Ovary (tissue), 9 donors: Measurements from ENCODE around the gene HDGFL2. TPM values are rescaled to one million over a fixed set of nuclear protein-coding genes. Genes with fewer than 3 reads are reported as not detected.

ENCODE experiments used
- DNase-seq, 5 donors: peaks; one replicate each; pipeline ENCODE4 v3.0.0-alpha.2; 2019 to 2020
- H3K27ac ChIP-seq, 2 donors: fragments of 200-600 bp; one replicate each; pipeline versions ENCODE4 v1.5.1 to v1.8.0; 2019 to 2022
- H3K27me3 ChIP-seq: fragments of 200-600 bp; one replicate; pipeline ENCODE4 v1.8.0; 2022
- H3K36me3 ChIP-seq: fragments of 200-600 bp; sonication (generic); one replicate; pipeline ENCODE4 v1.5.1; 2019
- H3K4me1 ChIP-seq: one replicate; pipeline ENCODE4 v1.8.1; 2013; ENCODE audit warnings: mild to moderate bottlenecking, moderate library complexity; ENCODE audit not compliant: insufficient read depth
- H3K4me3 ChIP-seq: fragments of 200-600 bp; sonication (generic); one replicate; pipeline ENCODE4 v1.5.1; 2017
- H3K9me3 ChIP-seq, 2 donors: fragments of 200-600 bp in 1 of 2; sonication (generic) in 1 of 2; one replicate each; pipeline versions ENCODE4 v1.5.1 to v1.8.1; 2013 to 2019; ENCODE audit warnings: mild to moderate bottlenecking in 1 of 2, moderate library complexity in 1 of 2
- CTCF ChIP-seq, 3 donors: fragments of 450-650 bp in 2 of 3; fragments of 200-600 bp in 1 of 3; IDR thresholded peaks; one replicate each; pipeline versions ENCODE4 v1.5.1 to v1.8.0; 2016 to 2022; ENCODE audit warnings: antibody characterized with exemption in 3 of 3, mild to moderate bottlenecking in 1 of 3
- EP300 ChIP-seq: sonication (generic); formaldehyde crosslinking; IDR thresholded peaks from one replicate; pipeline ENCODE4 v1.6.1; 2017; ENCODE audit warnings: antibody characterized with exemption
- POLR2A ChIP-seq: fragments of 450-650 bp; IDR thresholded peaks from one replicate; pipeline ENCODE4 v1.6.1; 2017; ENCODE audit warnings: antibody characterized with exemption, mild to moderate bottlenecking, moderate library complexity
- WGBS, 3 donors: extraction: QIAGEN DNeasy Blood & Tissue Kit in 1 of 3; methylation state at CpG; one replicate each; pipeline versions ENCODE4 v1.1.5 to v1.1.7; 2013 to 2017; 5-methylcytosine and 5-hydroxymethylcytosine counted together
- intact Hi-C, 4 donors: fragments of 100-400 bp; cut with DNase I; formaldehyde crosslinking; loops; one replicate each; pipeline versions ENCODE4 v1.11.0 to v1.15.1; 2022 to 2023
- polyA plus RNA-seq, 2 donors: library from polyadenylated mRNA; stranded (reverse); fragments of 200-250 nt in 1 of 2; fragments of 350-450 nt in 1 of 2; fragmentation: Illumina TruSeq in 1 of 2; extraction: RNeasy Lipid Tissue Mini Kit (QIAGEN cat#74804) in 1 of 2; gene quantifications; one replicate each; pipeline ENCODE4 v1.2.3, GENCODE V29; 2013 to 2014
- total RNA-seq, 7 donors: library from RNA; depleted of rRNA in 2 of 7; stranded (reverse); fragments of >200 nt in 2 of 7; fragmentation: NEBNext Ultra II Directional in 3 of 7; extraction: Animal tissue kit (Norgen Biotek cat#: 25700) in 3 of 7; gene quantifications; one replicate each; pipeline versions ENCODE4 v1.1.0 to v1.2.4, GENCODE V29; 2016 to 2023
- donor health status: DM: no; HTN: no; CAD: no; lungs with moderate emphysema.
- donor health status: DM: no; HTN: no; CAD: no.
- donor health status: Bipolar disorder and iron deficiency.
- donor health status: DM: yes; HTN: yes; CAD: no.
- donor health status: DM: no; HTN: no; CAD: no.
- donor health status: DM: yes; HTN: yes; CAD: no.

Gene HDGFL2
- total and polyA plus RNA-seq, 9 donors = 28.5 to 77.2 (median 63.0) TPM

- Histone ChIP-seq H3K27me3 (no peaks in the 10 kb centered on the region), H3K4me3 (no peak overlapping the region), H3K36me3 (no peaks in the 10 kb centered on the region), H3K27ac (no peak overlapping the region), H3K4me1 (no peaks in the 10 kb centered on the region), H3K9me3 (no peaks in the 10 kb centered on the region)
- 91 to 93% (median 92%) methylated on average over 40 to 41 of the region's 41 CpGs for WGBS, 3 donors
- TF ChIP-seq EP300 (no peak), CTCF (IDR thresholded peaks at IDR 0.05) (no peak), POLR2A (no peak)
- DNase-seq = no peak
- intact Hi-C loops = no loop called here
Observed at GRCh38 chr19:4493104-4493928, 21.2 kb downstream of the HDGFL2 start.

- Histone ChIP-seq H3K4me3 (no peak overlapping the region), H3K27me3 (no peaks in the 10 kb centered on the region), H3K9me3 (no peaks in the 10 kb centered on the region), H3K4me1 (no peaks in the 10 kb centered on the region), H3K36me3 (no peaks in the 10 kb centered on the region), H3K27ac (no peak overlapping the region)
- TF ChIP-seq POLR2A = no peak
- TF ChIP-seq CTCF (IDR thresholded peaks at IDR 0.05) = no peak
- no peak for TF ChIP-seq EP300
- DNase-seq = no peak
- intact Hi-C loops = no loop called here
- WGBS, 3 donors = 93 to 94% (median 93%) methylated on average over 60 to 61 of the region's 61 CpGs
Observed at GRCh38 chr19:4493929-4494690, 22.0 kb downstream of the HDGFL2 start.

- H3K4me1 ChIP-seq = no peaks in the 10 kb centered on the region
- TF ChIP-seq EP300 = no peak
- no peak for TF ChIP-seq POLR2A
- no peak for TF ChIP-seq CTCF (IDR thresholded peaks at IDR 0.05)
- no peak overlapping the region for H3K4me3 ChIP-seq
- no peaks in the 10 kb centered on the region for H3K9me3 ChIP-seq
- no peak overlapping the region for H3K27ac ChIP-seq
- intact Hi-C loops = no loop called here
- no peaks in the 10 kb centered on the region for H3K27me3 ChIP-seq
- H3K36me3 ChIP-seq = no peaks in the 10 kb centered on the region
- WGBS, 3 donors = 91 to 95% (median 91%) methylated on average over 8 of the region's 8 CpGs
- no peak for DNase-seq
Observed at GRCh38 chr19:4494691-4495064, 22.6 kb downstream of the HDGFL2 start.

GRCh38 chr19:4495471-4495870, 23.4 kb downstream of the HDGFL2 start:
- H3K27ac ChIP-seq = no peak overlapping the region
- TF ChIP-seq CTCF (IDR thresholded peaks at IDR 0.05) = no peak
- no peak for TF ChIP-seq POLR2A
- no peak for TF ChIP-seq EP300
- no peaks in the 10 kb centered on the region for H3K36me3 ChIP-seq
- H3K4me1 ChIP-seq = no peaks in the 10 kb centered on the region
- 89 to 92% (median 92%) methylated on average over 12 of the region's 12 CpGs for WGBS, 3 donors
- no peaks in the 10 kb centered on the region for H3K27me3 ChIP-seq
- H3K9me3 ChIP-seq = no peaks in the 10 kb centered on the region
- intact Hi-C loops = no loop called here
- no peak overlapping the region for H3K4me3 ChIP-seq
- no peak for DNase-seq
